ENCODE results near the gene POLR1E.
"Not testable (repeated sequence)": the region's sequence is repeated elsewhere in the genome, so short reads cannot be mapped to it uniquely, and the experiment has no call there.

The POLR1E gene

GRCh38 chr9:37465249-37466036, 20.3 kb upstream of the POLR1E start, which contains the start of gene ZBTB5:
Gene ZBTB5, minus strand, starts transcription at chr9:37465450. Its CDS starts 22,899 bp downstream, at chr9:37442551.
- DNase-seq, result peak; percentile 99 to 100 (median 99)

- peak; percentile 63 to 69 (median 65) for DNase-seq
These were observed 19.6 kb upstream of the POLR1E start for GRCh38 chr9:37466037-37466709.

- not testable (repeated sequence) for DNase-seq
These were observed 18.2 kb upstream of the POLR1E start for GRCh38 chr9:37467530-37467929.

- DNase-seq, result no peak
These were observed 17.1 kb upstream of the POLR1E start for GRCh38 chr9:37468620-37469019.

- peak in 1 of 4 experiments; percentile 36 for DNase-seq
These were observed 13.6 kb upstream of the POLR1E start for GRCh38 chr9:37471942-37472684.

GRCh38 chr9:37473982-37474381, 11.8 kb upstream of the POLR1E start:
- DNase-seq, result not testable (repeated sequence)

GRCh38 chr9:37474438-37474837, 11.3 kb upstream of the POLR1E start:
- DNase-seq, result no peak

GRCh38 chr9:37476930-37477329, 8.8 kb upstream of the POLR1E start:
- no peak for DNase-seq

GRCh38 chr9:37477443-37477842, 8.3 kb upstream of the POLR1E start:
- not testable (repeated sequence) for DNase-seq

GRCh38 chr9:37477987-37478619, 7.6 kb upstream of the POLR1E start:
- DNase-seq, result not testable (repeated sequence)

- no peak for DNase-seq
These were observed 5.0 kb upstream of the POLR1E start for GRCh38 chr9:37480759-37481158.

GRCh38 chr9:37486256-37486615, 488 bp downstream of the POLR1E start:
- DNase-seq, result no peak

GRCh38 chr9:37486616-37487548, 1.1 kb downstream of the POLR1E start:
- peak in 2 of 4 experiments; percentile 13 to 21 for DNase-seq

GRCh38 chr9:37491939-37492338, 6.2 kb downstream of the POLR1E start:
- no peak for DNase-seq

GRCh38 chr9:37495571-37495970, 9.8 kb downstream of the POLR1E start:
- no peak for DNase-seq

GRCh38 chr9:37496020-37496419, 10.3 kb downstream of the POLR1E start:
- DNase-seq, result no peak

- DNase-seq, result no peak
These were observed 11.6 kb downstream of the POLR1E start for GRCh38 chr9:37497320-37497719.

GRCh38 chr9:37498457-37498856, 12.7 kb downstream of the POLR1E start:
- no peak for DNase-seq

GRCh38 chr9:37499297-37499696, 13.5 kb downstream of the POLR1E start:
- no peak for DNase-seq

GRCh38 chr9:37501957-37502596, 16.3 kb downstream of the POLR1E start:
- no peak for DNase-seq

GRCh38 chr9:37503736-37504135, 18.0 kb downstream of the POLR1E start:
- no peak for DNase-seq
